ENCODE results near the gene CACNA2D3. TPM values are rescaled to one million over a fixed set of nuclear protein-coding genes. Genes with fewer than 3 reads are reported as not detected.

Gene CACNA2D3
- total and polyA plus RNA-seq, 12 donors = 0.26 to 13.7 (median 2.8) TPM; not detected in 1

DNA sequence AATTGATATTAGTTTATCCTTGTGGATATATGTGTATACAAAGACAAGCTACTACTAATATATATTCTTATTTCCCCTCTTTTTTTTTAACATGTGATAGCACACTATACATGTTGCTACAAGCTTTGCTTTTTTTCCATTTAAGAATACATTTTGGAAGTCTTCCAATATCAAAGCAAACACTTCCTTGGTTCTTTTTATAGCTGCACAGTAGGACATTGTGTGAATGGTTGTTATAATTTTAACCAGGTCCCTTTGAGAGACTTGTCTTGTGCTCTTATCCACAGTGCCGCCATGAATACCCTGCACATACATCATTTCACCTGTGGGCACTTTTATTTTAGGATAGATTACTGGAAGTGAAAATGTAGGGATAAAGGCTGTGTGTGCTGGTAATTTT lies 88.7 kb downstream of the CACNA2D3 start:
- H3K4me3 ChIP-seq = no peak overlapping the region
- H3K27ac ChIP-seq = no peak overlapping the region
- no peaks in the 10 kb centered on the region for H3K4me1 ChIP-seq (replicated peaks in 1 of 2)
- 49 to 66% (median 57%) methylated on average over 1 of the region's 1 CpG for WGBS, 4 donors
- no peaks in the 10 kb centered on the region for H3K27me3 ChIP-seq
- no peaks in the 10 kb centered on the region for H3K9me3 ChIP-seq (replicated peaks in 1 of 3)
- no peak for DNase-seq
- no peak for TF ChIP-seq POLR2A (IDR thresholded peaks at IDR 0.05)
- TF ChIP-seq CTCF (IDR thresholded peaks at IDR 0.05) = no peak
- intact Hi-C loops (cut with DNase I) = no loop called here
- no peaks in the 10 kb centered on the region for H3K36me3 ChIP-seq (replicated peaks in 1 of 2)

- intact Hi-C loops (cut with DNase I) = no loop called here
- TF ChIP-seq CTCF (IDR thresholded peaks at IDR 0.05) = no peak
- TF ChIP-seq POLR2A (IDR thresholded peaks at IDR 0.05) = no peak
- Histone ChIP-seq H3K4me3 (no peak overlapping the region), H3K36me3 (replicated peaks in 1 of 2) (no peaks in the 10 kb centered on the region), H3K27me3 (no peaks in the 10 kb centered on the region), H3K9me3 (replicated peaks in 1 of 3) (no peaks in the 10 kb centered on the region), H3K4me1 (replicated peaks in 1 of 2) (no peaks in the 10 kb centered on the region), H3K27ac (no peak overlapping the region)
- DNase-seq = no peak
- 81 to 100% (median 92%) methylated on average over 1 of the region's 1 CpG for WGBS, 4 donors
Measured at GRCh38 chr3:54212723-54213122, 90.4 kb downstream of the CACNA2D3 start.

GRCh38 chr3:54213907-54214306 lies 91.6 kb downstream of the CACNA2D3 start:
- no peak overlapping the region for H3K27ac ChIP-seq
- no peaks in the 10 kb centered on the region for H3K4me1 ChIP-seq (replicated peaks in 1 of 2)
- peak in 6 of 7 donors; percentile 27 to 55 (median 30) for DNase-seq
- no peak overlapping the region for H3K4me3 ChIP-seq
- H3K36me3 ChIP-seq (replicated peaks in 1 of 2) = no peaks in the 10 kb centered on the region
- intact Hi-C loops (cut with DNase I) = no loop called here
- TF ChIP-seq CTCF (IDR thresholded peaks at IDR 0.05) = no peak
- TF ChIP-seq POLR2A (IDR thresholded peaks at IDR 0.05) = no peak
- H3K27me3 ChIP-seq = no peaks in the 10 kb centered on the region
- 57 to 64% (median 61%) methylated on average over 2 of the region's 2 CpGs for WGBS, 4 donors
- H3K9me3 ChIP-seq (replicated peaks in 1 of 3) = no peaks in the 10 kb centered on the region

GRCh38 chr3:54214845-54215244 lies 92.5 kb downstream of the CACNA2D3 start:
- intact Hi-C loops (cut with DNase I) = no loop called here
- WGBS, 4 donors = 63 to 84% (median 81%) methylated on average over 1 of the region's 1 CpG; no CpG with 5 or more reads in 1 of the 4 donors
- no peak for TF ChIP-seq POLR2A (IDR thresholded peaks at IDR 0.05)
- TF ChIP-seq CTCF (IDR thresholded peaks at IDR 0.05) = no peak

More at GRCh38 chr3:54214845-54215244, 92.5 kb downstream of the CACNA2D3 start:
- H3K27ac ChIP-seq = no peak overlapping the region
- H3K36me3 ChIP-seq (replicated peaks in 1 of 2) = no peaks in the 10 kb centered on the region
- no peaks in the 10 kb centered on the region for H3K27me3 ChIP-seq
- no peaks in the 10 kb centered on the region for H3K9me3 ChIP-seq (replicated peaks in 1 of 3)
- no peak overlapping the region for H3K4me3 ChIP-seq
- no peak for DNase-seq
- no peaks in the 10 kb centered on the region for H3K4me1 ChIP-seq (replicated peaks in 1 of 2)
